ENCODE results near the gene PRRT1. TPM values are rescaled to one million over a fixed set of nuclear protein-coding genes. Genes with fewer than 3 reads are reported as not detected.
A peak's percentile ranks its signal among the peaks of the same experiment; 100 is the strongest.
"Not testable (repeated sequence)": the region's sequence is repeated elsewhere in the genome, so short reads cannot be mapped to it uniquely, and the experiment has no call there.

The PRRT1 gene
- total RNA-seq, 1 experiment from 2014 or later: not detected

GRCh38 chr6:32126880-32127279 is 24.9 kb downstream of the PRRT1 start:
- no peak for DNase-seq (ENCODE audit: low read depth)

- DNase-seq (ENCODE audit: low read depth): no peak
Observed at GRCh38 chr6:32123681-32124080, 28.1 kb downstream of the PRRT1 start.

GRCh38 chr6:32120573-32121059 is 31.1 kb downstream of the PRRT1 start:
- DNase-seq (ENCODE audit: low read depth): no peak

- DNase-seq (ENCODE audit: low read depth): peak; percentile 77
Observed at GRCh38 chr6:32118782-32119628, 32.7 kb downstream of the PRRT1 start.

- DNase-seq (ENCODE audit: low read depth): no peak
Observed at GRCh38 chr6:32117461-32117860, 34.3 kb downstream of the PRRT1 start.

- DNase-seq (ENCODE audit: low read depth): peak; percentile 33
Observed at GRCh38 chr6:32116674-32117073, 35.1 kb downstream of the PRRT1 start.

- no peak for DNase-seq (ENCODE audit: low read depth)
Observed at GRCh38 chr6:32115623-32116022, 36.1 kb downstream of the PRRT1 start.

- DNase-seq (ENCODE audit: low read depth): peak; percentile 89
Observed at GRCh38 chr6:32114796-32115195, 36.9 kb downstream of the PRRT1 start.

GRCh38 chr6:32113386-32114352 is 38.1 kb downstream of the PRRT1 start:
- peak; percentile 97 for DNase-seq (ENCODE audit: low read depth)

- DNase-seq (ENCODE audit: low read depth): no peak
Observed at GRCh38 chr6:32112431-32112980, 39.2 kb downstream of the PRRT1 start.

GRCh38 chr6:32111424-32112066 is 40.2 kb downstream of the PRRT1 start:
- no peak for DNase-seq (ENCODE audit: low read depth)

- no peak for DNase-seq (ENCODE audit: low read depth)
Observed at GRCh38 chr6:32110632-32111031, 41.1 kb downstream of the PRRT1 start.

GRCh38 chr6:32109765-32110160 is 42.0 kb downstream of the PRRT1 start:
- DNase-seq (ENCODE audit: low read depth): no peak

- no peak for DNase-seq (ENCODE audit: low read depth)
Observed at GRCh38 chr6:32109114-32109764, 42.5 kb downstream of the PRRT1 start, which contains the start of gene TNXB. Gene TNXB, minus strand, starts transcription at chr6:32109338. Its CDS starts 11,140 bp downstream, at chr6:32098198.

- DNase-seq (ENCODE audit: low read depth): no peak
Observed at GRCh38 chr6:32108727-32109113, 43.0 kb downstream of the PRRT1 start.

- peak; percentile 61 for DNase-seq (ENCODE audit: low read depth)
Observed at GRCh38 chr6:32108094-32108627, 43.6 kb downstream of the PRRT1 start.

- peak; percentile 61 for DNase-seq (ENCODE audit: low read depth)
Observed at GRCh38 chr6:32107406-32107805, 44.3 kb downstream of the PRRT1 start.

GRCh38 chr6:32105433-32105832 is 46.3 kb downstream of the PRRT1 start:
- no peak for DNase-seq (ENCODE audit: low read depth)

- DNase-seq (ENCODE audit: low read depth): no peak
Observed at GRCh38 chr6:32102255-32102654, 49.5 kb downstream of the PRRT1 start.

GRCh38 chr6:32100251-32100650 is 51.5 kb downstream of the PRRT1 start:
- DNase-seq (ENCODE audit: low read depth): not testable (repeated sequence)

Measured in RPMI7951 (cell line).